GM21528 (cell line): ENCODE measurements around the gene ZNF692.
A peak's percentile ranks its signal among the peaks of the same experiment; 100 is the strongest.
"Not testable (repeated sequence)": the region's sequence is repeated elsewhere in the genome, so short reads cannot be mapped to it uniquely, and the experiment has no call there.

Source experiments
- ATAC-seq: cut with Tn5 transposase; IDR thresholded peaks from one replicate; pipeline ENCODE4 v1.9.1; 2021; ENCODE audit warnings: mild to moderate bottlenecking, moderate library complexity; ENCODE audit not compliant: unreplicated experiment, low FRiP score

ZNF692 gene

DNA sequence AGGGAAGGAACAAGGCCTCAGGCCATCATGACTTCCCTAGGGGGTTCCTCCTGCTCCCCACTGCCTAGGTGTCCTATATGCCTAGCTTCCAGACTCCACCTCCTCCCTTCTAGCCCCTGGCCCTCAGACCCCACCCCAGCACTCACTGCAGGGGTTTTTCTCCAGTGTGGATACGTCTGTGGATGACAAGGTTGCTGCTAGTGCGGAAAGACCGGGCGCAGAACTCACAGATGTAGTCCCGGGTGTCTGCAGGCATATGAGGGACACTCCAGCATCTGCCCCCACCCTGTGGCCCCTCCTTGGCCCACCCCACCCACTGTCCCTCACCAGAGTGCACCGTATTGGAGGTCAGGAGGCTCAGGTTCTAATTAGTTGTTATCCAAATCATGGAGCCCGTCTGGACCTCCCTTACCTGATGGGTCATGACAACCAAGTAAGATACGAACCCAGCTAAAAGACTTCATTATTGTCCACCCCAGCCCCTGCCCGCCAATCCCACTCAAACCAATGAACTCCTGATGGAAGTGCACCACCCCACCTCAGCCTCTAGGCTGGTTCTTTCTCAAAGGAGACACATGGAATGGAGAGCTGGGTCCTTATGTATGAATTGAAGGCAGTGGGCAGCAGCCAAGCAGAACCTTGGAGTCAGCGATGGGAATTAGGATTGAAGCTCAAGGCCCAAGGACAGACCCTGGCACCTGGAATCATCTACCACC, 8.2 kb downstream of the ZNF692 start:
- no peak for ATAC-seq

DNA sequence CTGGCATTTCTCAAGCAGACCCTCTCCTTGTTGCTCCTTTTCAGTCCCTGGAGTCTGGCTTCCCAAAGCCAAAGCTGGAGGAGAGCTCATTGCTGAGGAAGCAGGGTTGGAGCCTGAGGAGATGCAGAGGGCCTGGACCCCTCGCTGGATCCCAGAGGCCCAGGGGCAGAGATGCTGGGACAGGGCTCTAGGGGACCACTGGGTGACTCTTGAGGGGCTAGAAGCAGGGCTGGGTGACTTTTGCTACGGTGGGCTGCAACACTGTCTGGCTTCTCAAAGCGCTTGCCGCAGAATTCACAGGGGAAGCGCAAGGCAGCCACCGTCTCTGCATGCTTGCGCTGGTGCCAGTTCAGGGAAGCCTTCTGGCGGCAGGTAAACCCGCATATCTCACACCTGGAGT, 8.8 kb downstream of the ZNF692 start:
- ATAC-seq = no peak

DNA sequence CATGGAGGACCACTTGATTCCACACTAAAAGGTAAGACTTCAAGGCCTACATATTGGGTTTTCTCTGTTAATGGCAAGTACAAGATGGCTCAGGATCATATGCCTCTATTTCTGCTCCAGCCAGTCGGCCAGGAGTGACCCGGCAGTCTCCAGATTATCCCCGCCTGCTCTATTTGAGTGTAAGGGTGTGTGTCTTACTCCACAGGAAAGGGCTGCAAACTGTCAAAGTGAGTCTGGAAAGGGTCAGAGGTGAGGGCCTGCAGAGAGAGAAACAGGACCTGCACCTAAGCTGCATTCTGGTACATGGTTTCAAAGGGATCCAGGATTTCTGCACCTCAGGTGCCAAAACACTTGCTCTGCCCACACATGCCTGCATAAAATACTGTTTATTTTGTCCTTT, 9.2 kb downstream of the ZNF692 start:
- no peak for ATAC-seq

DNA sequence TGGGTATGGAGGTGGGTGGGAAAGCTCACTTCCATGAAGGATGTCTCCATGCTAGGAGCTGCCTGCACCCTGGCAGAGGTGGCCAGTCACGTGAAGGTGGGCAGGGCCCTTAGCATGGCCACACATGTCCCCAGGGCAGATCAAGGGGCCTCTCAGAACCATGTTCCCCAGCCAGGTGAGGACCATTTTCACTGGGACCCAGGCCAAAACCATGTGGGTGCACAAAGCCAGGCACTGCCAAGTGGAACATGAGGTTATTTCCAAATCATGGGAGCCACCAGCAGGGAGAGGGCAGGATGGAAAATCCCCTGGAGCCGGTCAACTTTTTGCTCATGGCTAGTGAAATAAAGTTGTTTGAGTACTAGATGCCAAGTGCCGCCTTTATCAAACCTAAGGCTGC, 9.7 kb downstream of the ZNF692 start:
- ATAC-seq = no peak

DNA sequence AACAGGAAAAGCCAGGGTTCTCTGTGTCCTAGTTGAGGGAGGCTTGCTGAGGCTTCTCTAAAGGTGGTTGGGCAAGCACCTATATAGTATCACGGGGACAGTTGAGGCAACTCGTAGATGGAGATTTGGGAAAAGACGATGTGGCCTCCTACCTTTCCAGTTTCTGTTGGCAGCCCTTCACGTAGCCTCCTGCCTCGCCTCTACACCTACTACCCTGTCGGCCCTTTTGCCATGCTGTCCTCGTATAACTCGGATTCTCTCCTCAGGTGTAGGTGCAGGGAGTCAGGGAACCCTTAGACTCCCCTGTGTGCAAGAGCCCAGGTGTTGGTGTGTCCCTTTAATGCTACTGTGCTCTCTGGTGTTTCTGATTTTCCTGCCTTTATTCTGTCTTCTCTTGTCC, 10.3 kb downstream of the ZNF692 start:
- no peak for ATAC-seq

DNA sequence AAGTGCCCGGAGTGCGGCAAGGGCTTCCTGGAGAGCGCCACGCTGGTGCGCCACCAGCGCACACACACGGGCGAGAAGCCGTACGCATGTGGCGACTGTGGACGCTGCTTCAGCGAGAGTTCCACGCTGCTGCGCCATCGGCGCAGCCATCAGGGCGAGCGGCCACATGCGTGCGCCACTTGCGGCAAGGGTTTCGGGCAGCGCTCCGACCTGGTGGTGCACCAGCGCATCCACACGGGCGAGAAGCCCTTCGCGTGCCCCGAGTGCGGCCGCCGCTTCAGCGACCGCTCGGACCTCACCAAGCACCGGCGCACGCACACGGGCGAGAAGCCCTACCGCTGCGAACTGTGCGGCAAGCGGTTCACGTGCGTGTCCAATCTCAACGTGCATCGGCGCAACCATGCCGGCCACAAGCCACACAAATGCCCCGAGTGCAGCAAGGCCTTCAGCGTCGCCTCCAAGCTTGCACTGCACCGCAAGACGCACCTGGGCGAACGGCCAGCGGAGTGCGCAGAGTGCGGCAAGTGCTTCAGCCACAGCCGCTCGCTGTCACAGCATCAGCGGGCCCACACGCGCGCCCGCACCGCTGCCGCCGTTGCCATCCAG, 10.8 kb downstream of the ZNF692 start:
- no peak for ATAC-seq

DNA sequence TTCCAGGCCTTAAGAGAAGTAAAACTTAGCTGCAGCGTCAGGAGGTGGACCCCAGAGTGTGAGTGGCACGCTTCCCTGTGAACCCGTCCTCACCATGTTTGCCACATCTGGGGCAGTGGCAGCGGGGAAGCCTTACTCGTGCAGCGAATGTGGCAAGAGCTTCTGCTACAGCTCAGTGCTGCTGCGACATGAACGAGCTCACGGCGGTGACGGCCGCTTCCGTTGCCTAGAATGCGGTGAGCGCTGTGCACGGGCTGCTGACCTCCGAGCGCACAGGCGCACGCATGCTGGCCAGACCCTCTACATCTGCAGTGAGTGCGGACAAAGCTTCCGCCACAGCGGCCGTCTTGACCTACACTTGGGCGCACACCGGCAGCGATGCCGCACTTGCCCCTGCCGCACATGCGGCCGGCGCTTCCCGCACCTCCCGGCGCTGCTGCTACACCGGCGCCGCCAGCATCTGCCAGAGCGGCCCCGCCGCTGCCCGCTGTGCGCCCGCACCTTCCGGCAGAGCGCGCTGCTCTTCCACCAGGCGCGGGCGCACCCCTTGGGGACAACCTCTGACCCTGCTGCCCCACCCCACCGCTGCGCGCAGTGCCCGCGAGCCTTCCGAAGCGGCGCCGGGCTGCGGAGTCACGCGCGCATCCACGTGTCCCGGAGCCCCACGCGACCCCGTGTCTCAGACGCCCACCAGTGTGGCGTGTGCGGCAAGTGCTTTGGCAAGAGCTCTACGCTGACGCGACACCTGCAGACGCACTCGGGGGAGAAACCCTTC, 11.5 kb downstream of the ZNF692 start:
- no peak for ATAC-seq

DNA sequence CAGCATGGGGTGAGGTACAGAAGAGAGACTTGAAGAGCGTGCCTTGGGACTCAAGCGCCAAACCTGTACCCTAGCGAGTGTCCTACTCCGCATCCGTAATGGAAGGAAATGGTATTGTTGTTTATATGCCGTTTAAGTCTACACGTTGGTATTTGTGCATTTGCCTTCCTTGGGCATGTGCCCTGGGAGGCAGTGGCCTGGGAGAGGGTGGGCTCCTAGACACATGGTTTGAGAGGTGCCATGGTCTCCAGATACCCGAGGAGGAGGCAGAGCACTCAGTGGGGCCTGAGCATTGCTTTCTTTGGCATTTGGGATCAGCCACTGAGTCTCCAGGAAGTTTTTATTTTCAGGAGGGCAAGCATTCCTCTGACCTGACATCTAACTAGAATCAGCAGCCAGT, 14.4 kb downstream of the ZNF692 start:
- ATAC-seq = no peak

DNA sequence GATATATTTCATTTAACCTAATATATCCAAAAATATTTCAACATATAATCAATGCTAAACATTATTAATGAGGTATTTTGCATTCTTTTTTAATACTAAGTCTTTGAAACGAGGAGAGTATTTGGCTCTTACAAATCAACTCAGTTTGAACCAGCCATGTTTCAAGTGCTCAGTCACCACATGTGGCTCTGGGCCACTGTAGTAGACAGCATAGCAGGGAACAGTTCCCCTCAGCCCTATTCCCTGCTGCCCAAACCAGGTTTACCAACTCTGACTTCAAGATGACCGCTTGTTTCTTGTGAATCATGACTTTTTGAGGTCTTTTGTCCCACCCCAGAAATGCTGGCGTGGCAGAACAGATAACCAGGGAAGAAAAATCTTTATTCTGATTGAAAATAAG, 15.2 kb downstream of the ZNF692 start:
- no peak for ATAC-seq

DNA sequence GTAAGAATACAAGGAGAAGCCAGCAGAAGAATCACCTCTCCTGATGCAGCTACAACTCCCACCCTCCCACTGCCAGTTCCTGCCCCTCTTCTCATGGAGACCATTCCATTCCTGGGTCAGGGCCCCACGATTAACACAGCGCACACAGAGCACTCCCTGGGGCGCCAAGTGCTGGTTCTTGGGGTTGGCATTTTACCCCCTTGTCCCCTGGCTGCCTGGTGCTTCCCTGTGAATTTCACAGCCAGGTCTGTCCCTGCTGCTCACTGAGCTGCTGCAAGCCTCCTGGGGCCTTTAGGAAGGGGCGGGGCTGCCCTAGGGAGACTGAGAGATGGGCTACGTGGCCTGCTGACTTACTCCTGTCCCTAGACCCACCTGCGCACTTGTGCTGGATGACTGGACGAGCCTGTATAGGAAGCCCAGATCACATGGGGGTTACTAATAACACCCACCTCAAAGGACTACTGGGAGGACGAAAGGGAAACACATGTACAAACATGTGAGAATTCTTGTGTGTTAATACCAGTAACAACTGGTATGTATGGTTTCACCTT, 16.0 kb downstream of the ZNF692 start:
- ATAC-seq = no peak

DNA sequence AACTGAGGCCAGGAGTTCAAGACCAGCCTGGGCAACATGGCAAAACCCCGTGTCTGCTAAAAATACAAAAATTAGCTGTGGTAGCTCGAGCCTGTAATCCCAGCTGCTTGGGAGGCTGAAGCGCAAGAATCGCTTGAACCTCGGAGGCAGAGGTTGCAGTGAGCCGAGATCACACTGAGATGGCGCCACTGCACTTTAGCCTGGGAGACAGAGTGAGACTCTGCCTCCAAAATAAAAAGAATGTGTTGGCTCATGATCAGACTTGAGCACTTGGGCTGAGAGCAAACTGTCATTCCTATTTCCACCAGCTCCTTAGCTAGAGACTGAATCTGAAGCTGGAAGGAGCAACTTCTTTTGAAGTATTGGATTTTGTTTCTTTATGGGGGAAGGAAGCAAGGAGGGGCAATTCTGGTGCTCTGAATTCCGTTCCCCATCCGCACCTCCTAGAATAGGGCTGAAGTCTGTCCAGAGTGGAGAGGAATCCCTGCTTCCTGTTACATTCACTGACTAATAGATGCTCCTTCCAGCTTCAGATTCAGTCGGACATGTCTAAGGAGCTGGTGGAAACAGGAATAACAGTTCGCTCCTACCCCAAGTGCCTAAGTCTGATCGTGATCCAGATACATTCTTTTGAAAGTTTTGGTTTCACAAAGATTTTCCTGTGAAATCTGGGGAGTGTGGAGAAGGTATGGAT, 17.0 kb downstream of the ZNF692 start:
- ATAC-seq = no peak

DNA sequence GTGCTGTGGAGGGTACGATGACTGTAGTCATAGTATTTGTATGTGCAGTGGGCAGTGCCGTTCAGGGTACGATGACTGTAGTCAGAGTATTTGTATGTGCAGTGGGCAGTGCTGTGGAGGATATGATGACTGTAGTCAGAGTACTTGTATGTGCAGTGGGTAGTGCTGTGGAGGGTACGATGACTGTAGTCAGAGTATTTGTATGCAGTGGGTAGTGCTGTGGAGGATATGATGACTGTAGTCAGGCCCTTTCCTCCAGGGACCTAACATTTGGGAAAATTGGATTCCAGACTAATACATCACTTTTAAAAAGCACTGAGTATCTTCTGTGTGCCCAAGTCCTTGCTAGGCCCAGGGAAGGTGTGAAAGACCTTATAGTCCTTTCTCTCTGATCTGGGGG, 17.9 kb downstream of the ZNF692 start:
- no peak for ATAC-seq

DNA sequence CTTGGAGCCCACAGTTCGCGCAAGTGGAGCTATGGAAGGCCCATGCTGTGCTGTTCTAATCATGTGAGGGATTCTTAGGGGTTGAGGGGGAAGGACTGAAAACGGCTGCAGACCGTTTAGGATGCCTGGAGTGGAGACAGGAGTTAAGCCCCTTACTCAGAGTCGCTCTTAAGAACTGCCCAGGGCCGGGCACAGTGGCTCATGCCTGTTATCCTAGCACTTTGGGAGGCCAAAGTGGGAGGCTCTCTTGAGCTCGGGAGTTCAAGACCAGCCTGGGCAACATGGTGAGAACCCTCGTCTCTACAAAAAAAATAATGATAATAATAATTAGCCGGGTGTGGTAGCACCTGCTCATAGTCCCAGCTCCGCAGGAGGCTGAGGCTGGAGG, 19.7 kb downstream of the ZNF692 start:
- ATAC-seq = no peak

DNA sequence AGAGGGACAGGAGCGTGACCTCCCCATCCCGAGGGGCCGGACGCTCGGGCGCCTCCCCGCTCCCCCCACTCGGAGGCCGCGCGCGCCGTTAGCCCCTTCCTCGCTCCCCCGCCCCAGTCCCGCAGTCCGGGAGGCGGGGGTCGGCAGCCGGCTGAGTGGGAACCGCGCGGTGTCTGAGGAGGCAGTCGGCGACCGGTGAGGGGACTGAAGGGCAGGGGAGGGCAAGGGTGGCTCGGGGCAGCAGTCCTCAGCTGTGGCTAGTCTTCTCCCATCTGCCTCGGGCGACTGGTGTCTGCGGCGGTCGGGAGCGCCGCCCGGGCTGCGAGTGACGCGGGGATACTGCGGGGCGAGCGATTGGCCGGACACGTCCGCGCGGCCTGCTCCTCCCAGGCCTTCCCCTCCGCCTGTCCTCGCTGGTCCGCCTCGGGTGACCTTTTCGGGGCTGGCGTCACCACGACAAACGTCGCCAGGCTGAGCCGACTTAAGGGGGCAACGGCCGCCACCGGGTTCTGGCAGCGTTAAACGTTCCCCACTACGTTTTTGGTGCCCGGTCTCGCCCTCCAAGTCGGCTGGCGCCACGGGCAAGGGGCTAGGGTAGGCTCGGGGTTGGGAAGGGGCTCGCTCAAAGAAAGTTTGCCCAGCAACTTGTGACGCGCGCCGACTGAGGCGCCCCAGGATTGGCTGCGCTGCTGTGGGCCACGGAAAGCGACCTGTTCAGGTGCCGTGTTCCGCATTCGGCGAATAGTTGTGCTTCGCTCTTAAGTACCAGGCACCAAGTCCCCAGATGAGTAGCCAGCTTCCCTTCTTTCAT, 20.3 kb downstream of the ZNF692 start:
- peak; percentile 75 for ATAC-seq

DNA sequence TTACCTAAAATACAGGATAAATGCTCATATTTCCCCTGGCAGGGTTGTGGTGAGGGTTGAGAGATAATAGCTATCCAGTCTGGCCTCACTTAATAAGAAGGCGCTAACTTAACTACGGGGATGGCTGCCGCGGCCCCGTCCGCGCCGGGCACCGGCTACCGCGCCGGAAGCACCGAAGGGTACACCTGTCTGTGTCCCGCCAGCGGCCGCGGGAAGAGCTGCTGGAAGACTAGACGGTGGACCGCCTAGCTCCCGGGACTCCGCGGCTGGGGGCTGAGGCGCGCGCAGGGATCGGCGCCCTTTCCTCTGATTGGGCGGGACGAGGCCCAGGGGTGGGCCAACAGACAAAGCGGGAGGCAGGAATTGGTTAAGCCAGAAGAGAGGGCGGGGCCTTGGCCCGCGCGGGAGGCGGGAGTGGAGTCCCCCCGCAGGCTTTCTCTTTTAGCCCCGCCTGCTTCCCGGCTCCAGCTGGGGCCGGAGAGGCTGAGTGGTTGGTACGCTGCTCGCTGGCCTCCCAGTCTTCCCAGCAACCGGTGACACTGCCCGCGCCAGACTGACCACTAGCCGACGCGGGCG, 21.0 kb downstream of the ZNF692 start, which contains the start of gene ZNF672:
TSS of gene ZNF672 (plus strand) at position 444 of the 576 bp plus-strand sequence. CDS start 9,051 bp downstream, outside the sequence.
- ATAC-seq = peak; percentile 88

DNA sequence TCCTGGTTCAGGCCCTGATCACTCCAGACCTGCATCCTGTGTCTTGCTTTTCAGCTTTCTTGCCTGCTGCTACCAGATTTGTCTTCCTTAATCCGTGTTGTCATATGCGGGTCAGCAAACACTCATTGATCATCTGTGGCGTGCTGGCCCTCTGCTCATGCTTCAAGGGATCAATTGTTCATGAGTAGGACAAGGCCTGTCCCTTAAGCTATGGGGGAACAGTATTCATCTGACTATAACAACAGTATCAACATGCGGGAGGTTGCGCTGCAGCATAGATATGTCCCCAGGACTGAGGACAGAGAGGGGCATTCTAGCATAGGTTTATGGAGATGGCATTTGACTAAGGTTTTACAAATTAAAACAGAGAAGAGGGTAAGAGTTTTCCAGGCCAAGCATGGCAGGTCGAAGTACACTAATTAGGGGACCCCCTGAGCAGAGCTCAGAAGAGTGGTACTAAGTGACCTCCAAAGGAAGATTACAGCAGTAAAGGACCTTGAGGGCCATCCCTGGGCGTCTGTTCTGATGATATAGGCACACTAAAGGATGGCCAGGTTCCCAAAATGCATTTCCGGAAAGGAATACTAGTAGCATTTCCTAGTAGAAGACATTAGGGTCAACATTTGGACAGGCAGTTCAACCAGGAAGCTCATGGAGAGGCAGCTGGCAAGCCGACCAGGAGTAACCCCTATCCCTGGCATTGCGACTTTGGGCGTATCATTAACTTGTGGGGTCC, 21.7 kb downstream of the ZNF692 start:
- ATAC-seq = no peak

DNA sequence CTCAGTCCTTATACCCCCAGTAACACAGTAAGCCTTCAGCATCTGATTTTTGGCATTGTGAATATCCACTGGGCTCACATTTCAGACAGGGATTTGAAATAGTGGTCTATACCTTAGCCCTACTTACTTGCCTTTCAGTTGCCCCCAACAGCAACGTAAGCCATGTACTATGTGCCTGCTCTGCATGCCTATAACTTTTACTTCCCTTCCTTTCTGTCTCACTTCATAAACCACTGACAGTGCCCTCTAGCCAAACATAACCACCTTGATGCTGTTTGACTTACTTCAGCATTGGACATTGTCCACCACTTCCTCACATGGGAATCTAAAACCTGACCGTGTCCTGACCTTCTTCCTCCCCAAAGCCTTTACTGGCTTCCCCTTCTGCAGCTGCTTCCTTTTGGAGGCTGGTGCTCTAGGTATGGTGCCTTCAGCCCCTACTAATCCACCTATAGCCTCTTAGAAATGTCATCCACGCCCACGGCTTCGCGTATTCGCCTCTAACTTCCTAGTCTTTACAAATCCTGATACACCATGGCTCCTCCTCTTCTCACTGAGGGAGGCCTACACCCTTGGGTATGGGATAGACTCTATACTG, 24.4 kb downstream of the ZNF692 start:
- ATAC-seq = no peak

DNA sequence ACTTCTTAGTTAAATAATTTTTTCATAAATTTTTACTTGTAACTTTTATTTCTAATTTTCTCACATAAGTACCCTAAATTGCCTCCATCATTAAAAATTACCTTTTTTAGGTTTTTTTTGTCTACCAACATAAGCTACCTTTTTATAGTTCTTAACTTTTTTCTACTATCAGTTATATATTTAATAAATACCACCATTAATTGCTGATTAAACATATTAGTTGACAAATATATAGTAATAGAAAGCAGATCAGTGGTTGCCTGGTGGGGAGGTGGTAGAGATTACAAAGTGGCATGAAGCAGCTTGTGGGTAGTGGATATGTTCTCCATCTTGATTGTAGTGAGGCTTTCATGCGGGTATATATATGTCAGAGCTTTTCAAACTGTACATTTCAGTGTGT, 27.0 kb downstream of the ZNF692 start:
- ATAC-seq = no peak

DNA sequence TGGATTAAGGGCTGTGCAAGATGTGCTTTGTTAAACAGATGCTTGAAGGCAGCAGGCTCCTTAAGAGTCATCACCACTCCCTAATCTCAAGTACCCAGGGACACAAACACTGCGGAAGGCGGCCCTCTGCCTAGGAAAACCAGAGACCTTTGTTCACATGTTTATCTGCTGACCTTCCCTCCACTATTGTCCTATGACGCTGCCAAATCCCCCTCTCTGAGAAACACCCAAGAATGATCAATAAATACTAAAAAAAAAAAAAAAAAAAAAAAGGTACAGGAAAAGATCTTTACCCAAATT, 28.2 kb downstream of the ZNF692 start:
- ATAC-seq = not testable (repeated sequence)
